RWPE2 (cell line): Measurements from ENCODE around the gene CLEC20A.

Source experiments
- ATAC-seq: fragments of 200-7000 bp; cut with Tn5 transposase; 3 replicates; pipeline ENCODE4 v1.9.1; 2021; ENCODE audit warnings: low read depth
- DNase-seq: peaks from one replicate; pipeline ENCODE4 v3.0.0-alpha.2; 2020; ENCODE audit warnings: low spot score
- H3K27ac ChIP-seq: fragments of 450-650 bp; 2 replicates; pipeline ENCODE4 v1.5.1; 2017; ENCODE audit warnings: mild to moderate bottlenecking; ENCODE audit not compliant: poor library complexity, severe bottlenecking
- H3K27me3 ChIP-seq: fragments of 250-450 bp; sonication (Bioruptor Pico); 2 replicates; pipeline ENCODE4 v1.5.1; 2021; ENCODE audit warnings: mild to moderate bottlenecking, moderate library complexity; ENCODE audit not compliant: insufficient read depth, poor library complexity, severe bottlenecking
- H3K36me3 ChIP-seq: fragments of 250-450 bp; sonication (Bioruptor Pico); 2 replicates; pipeline ENCODE4 v1.5.1; 2020; ENCODE audit warnings: low read depth, mild to moderate bottlenecking, moderate library complexity
- H3K4me1 ChIP-seq: fragments of 250-450 bp; sonication (Bioruptor Pico); 2 replicates; pipeline ENCODE4 v1.5.1; 2021; ENCODE audit warnings: mild to moderate bottlenecking, moderate library complexity; ENCODE audit not compliant: insufficient read depth, poor library complexity, severe bottlenecking
- H3K4me3 ChIP-seq: fragments of 250-450 bp; sonication (Bioruptor Pico); 2 replicates; pipeline ENCODE4 v1.5.1; 2021; ENCODE audit warnings: mild to moderate bottlenecking, moderate library complexity; ENCODE audit not compliant: severe bottlenecking
- H3K9me3 ChIP-seq: fragments of 250-450 bp; sonication (Bioruptor Pico); 2 replicates; pipeline ENCODE4 v1.5.1; 2021; ENCODE audit warnings: mild to moderate bottlenecking, moderate library complexity; ENCODE audit not compliant: severe bottlenecking
- CTCF ChIP-seq: fragments of 450-650 bp; IDR thresholded peaks from one replicate; pipeline ENCODE4 v1.5.1; 2017; ENCODE audit warnings: mild to moderate bottlenecking, moderate library complexity; ENCODE audit not compliant: poor library complexity, severe bottlenecking

CLEC20A gene

GRCh38 chr1:178450871-178451270, 45.9 kb downstream of the CLEC20A start:
- ATAC-seq (no peak), DNase-seq (no peak)
- peaks cover 12% of the 10 kb centered on the region; the same call in 1 of the 2 replicates for H3K36me3 ChIP-seq
- TF ChIP-seq CTCF = no peak
- H3K9me3 ChIP-seq = no peaks in the 10 kb centered on the region
- H3K4me1 ChIP-seq = no peaks in the 10 kb centered on the region
- no peaks in the 10 kb centered on the region for H3K27me3 ChIP-seq
- no peak overlapping the region for H3K4me3 ChIP-seq
- H3K27ac ChIP-seq = no peak overlapping the region

GRCh38 chr1:178442925-178443324, 53.8 kb downstream of the CLEC20A start:
- Histone ChIP-seq H3K27me3 (no peaks in the 10 kb centered on the region), H3K4me1 (peaks cover 3% of the 10 kb centered on the region), H3K27ac (no peak overlapping the region), H3K36me3 (peaks cover 47% of the 10 kb centered on the region), H3K4me3 (no peak overlapping the region), H3K9me3 (no peaks in the 10 kb centered on the region)
- no peak for ATAC-seq
- no peak for DNase-seq
- TF ChIP-seq CTCF = no peak

- no peak for DNase-seq
- Histone ChIP-seq H3K27me3 (no peaks in the 10 kb centered on the region), H3K9me3 (no peaks in the 10 kb centered on the region), H3K4me1 (peaks cover 3% of the 10 kb centered on the region), H3K36me3 (peaks cover 34% of the 10 kb centered on the region), H3K4me3 (no peak overlapping the region), H3K27ac (no peak overlapping the region)
- TF ChIP-seq CTCF = no peak
- no peak for ATAC-seq
These were observed 58.3 kb downstream of the CLEC20A start for GRCh38 chr1:178438432-178438831.

- ATAC-seq (no peak), DNase-seq (no peak)
- Histone ChIP-seq H3K4me3 (no peak overlapping the region), H3K27ac (no peak overlapping the region), H3K4me1 (peaks cover 3% of the 10 kb centered on the region), H3K36me3 (peaks cover 20% of the 10 kb centered on the region), H3K27me3 (no peaks in the 10 kb centered on the region), H3K9me3 (no peaks in the 10 kb centered on the region)
- no peak for TF ChIP-seq CTCF
These were observed 59.9 kb downstream of the CLEC20A start for GRCh38 chr1:178436899-178437298.

- Histone ChIP-seq H3K9me3 (no peaks in the 10 kb centered on the region), H3K36me3 (peaks cover 5% of the 10 kb centered on the region; the same call in 1 of the 2 replicates), H3K4me1 (peaks cover 3% of the 10 kb centered on the region), H3K4me3 (no peak overlapping the region), H3K27me3 (no peaks in the 10 kb centered on the region), H3K27ac (no peak overlapping the region)
- TF ChIP-seq CTCF = no peak
- no peak for DNase-seq
- ATAC-seq = 0 out of 3 replicates have a peak, but pooled peaks have one; percentile 35
These were observed 61.8 kb downstream of the CLEC20A start for GRCh38 chr1:178434899-178435435.
